ENCODE measurements around the gene TMEM163. TPM values are rescaled to one million over a fixed set of nuclear protein-coding genes. Genes with fewer than 3 reads are reported as not detected.

Gene TMEM163
- total and polyA plus RNA-seq, 4 donors: 0.25 to 0.62 (median 0.36) TPM; not detected in 1

GRCh38 chr2:134716721-134717243 lies 2.0 kb downstream of the TMEM163 start:
- Histone ChIP-seq H3K36me3 (ENCODE audit: control insufficient read depth in 1 of 2, insufficient read depth in 2 of 2, low read length in 1 of 2) (no peaks in the 10 kb centered on the region), H3K9me3 (ENCODE audit: control insufficient read depth, low read length) (no peaks in the 10 kb centered on the region), H3K27me3 (ENCODE audit: control insufficient read depth in 1 of 2, insufficient read depth in 2 of 2, low read length in 1 of 2) (no peaks in the 10 kb centered on the region), H3K4me1 (ENCODE audit: control insufficient read depth in 1 of 2, insufficient read depth in 2 of 2, low read length in 2 of 2) (no peaks in the 10 kb centered on the region), H3K4me3 (ENCODE audit: low read length in 2 of 2) (no peak overlapping the region), H3K27ac (ENCODE audit: low read depth in 1 of 2, low read length in 2 of 2) (no peak overlapping the region)
- no peak for ATAC-seq (ENCODE audit: low FRiP score)
- intact Hi-C loops (cut with DNase I): no loop called here
- 92 to 94% methylated on average over 8 of the region's 8 CpGs for WGBS, 2 donors
- DNase-seq: no peak

GRCh38 chr2:134715932-134716643 lies 2.7 kb downstream of the TMEM163 start:
- intact Hi-C loops (cut with DNase I): no loop called here
- Histone ChIP-seq H3K27ac (ENCODE audit: low read depth in 1 of 2, low read length in 2 of 2) (no peak overlapping the region), H3K27me3 (ENCODE audit: control insufficient read depth in 1 of 2, insufficient read depth in 2 of 2, low read length in 1 of 2) (no peaks in the 10 kb centered on the region), H3K4me3 (ENCODE audit: low read length in 2 of 2) (no peak overlapping the region), H3K4me1 (ENCODE audit: control insufficient read depth in 1 of 2, insufficient read depth in 2 of 2, low read length in 2 of 2) (no peaks in the 10 kb centered on the region), H3K9me3 (ENCODE audit: control insufficient read depth, low read length) (no peaks in the 10 kb centered on the region), H3K36me3 (ENCODE audit: control insufficient read depth in 1 of 2, insufficient read depth in 2 of 2, low read length in 1 of 2) (no peaks in the 10 kb centered on the region)
- DNase-seq (no peak), ATAC-seq (ENCODE audit: low FRiP score) (no peak)
- 93 to 95% methylated on average over 4 of the region's 4 CpGs for WGBS, 2 donors

- ATAC-seq (ENCODE audit: low FRiP score) (no peak), DNase-seq (no peak)
- H3K36me3 ChIP-seq (ENCODE audit: control insufficient read depth in 1 of 2, insufficient read depth in 2 of 2, low read length in 1 of 2): no peaks in the 10 kb centered on the region
- no peaks in the 10 kb centered on the region for H3K27me3 ChIP-seq (ENCODE audit: control insufficient read depth in 1 of 2, insufficient read depth in 2 of 2, low read length in 1 of 2)
- H3K4me1 ChIP-seq (ENCODE audit: control insufficient read depth in 1 of 2, insufficient read depth in 2 of 2, low read length in 2 of 2): no peaks in the 10 kb centered on the region
- H3K27ac ChIP-seq (ENCODE audit: low read depth in 1 of 2, low read length in 2 of 2): no peak overlapping the region
- no peaks in the 10 kb centered on the region for H3K9me3 ChIP-seq (ENCODE audit: control insufficient read depth, low read length)
- intact Hi-C loops (cut with DNase I): no loop called here
- WGBS, 2 donors: 93% methylated on average over 2 of the region's 2 CpGs
- H3K4me3 ChIP-seq (ENCODE audit: low read length in 2 of 2): no peak overlapping the region
Observed at GRCh38 chr2:134714228-134714627, 4.6 kb downstream of the TMEM163 start.

- intact Hi-C loops (cut with DNase I): no loop called here
- Histone ChIP-seq H3K36me3 (ENCODE audit: control insufficient read depth in 1 of 2, insufficient read depth in 2 of 2, low read length in 1 of 2) (no peaks in the 10 kb centered on the region), H3K27ac (ENCODE audit: low read depth in 1 of 2, low read length in 2 of 2) (no peak overlapping the region), H3K27me3 (ENCODE audit: control insufficient read depth in 1 of 2, insufficient read depth in 2 of 2, low read length in 1 of 2) (no peaks in the 10 kb centered on the region), H3K9me3 (ENCODE audit: control insufficient read depth, low read length) (no peaks in the 10 kb centered on the region), H3K4me3 (ENCODE audit: low read length in 2 of 2) (no peak overlapping the region), H3K4me1 (ENCODE audit: control insufficient read depth in 1 of 2, insufficient read depth in 2 of 2, low read length in 2 of 2) (no peaks in the 10 kb centered on the region)
- 79 to 83% methylated on average over 1 of the region's 1 CpG for WGBS, 2 donors
- no peak for DNase-seq
- no peak for ATAC-seq (ENCODE audit: low FRiP score)
Observed at GRCh38 chr2:134713606-134714005, 5.2 kb downstream of the TMEM163 start.

GRCh38 chr2:134713176-134713575 lies 5.6 kb downstream of the TMEM163 start:
- ATAC-seq (ENCODE audit: low FRiP score) (no peak), DNase-seq (peak in 1 of 2 donors; percentile 53)
- intact Hi-C loops (cut with DNase I): no loop called here
- Histone ChIP-seq H3K9me3 (ENCODE audit: control insufficient read depth, low read length) (no peaks in the 10 kb centered on the region), H3K27ac (ENCODE audit: low read depth in 1 of 2, low read length in 2 of 2) (no peak overlapping the region), H3K27me3 (ENCODE audit: control insufficient read depth in 1 of 2, insufficient read depth in 2 of 2, low read length in 1 of 2) (no peaks in the 10 kb centered on the region), H3K4me3 (ENCODE audit: low read length in 2 of 2) (no peak overlapping the region), H3K36me3 (ENCODE audit: control insufficient read depth in 1 of 2, insufficient read depth in 2 of 2, low read length in 1 of 2) (no peaks in the 10 kb centered on the region), H3K4me1 (ENCODE audit: control insufficient read depth in 1 of 2, insufficient read depth in 2 of 2, low read length in 2 of 2) (no peaks in the 10 kb centered on the region)
- WGBS, 2 donors: 7 to 14% methylated on average over 11 of the region's 11 CpGs

- no peaks in the 10 kb centered on the region for H3K27me3 ChIP-seq (ENCODE audit: control insufficient read depth in 1 of 2, insufficient read depth in 2 of 2, low read length in 1 of 2)
- no peaks in the 10 kb centered on the region for H3K4me1 ChIP-seq (ENCODE audit: control insufficient read depth in 1 of 2, insufficient read depth in 2 of 2, low read length in 2 of 2)
- ATAC-seq (ENCODE audit: low FRiP score) (no peak), DNase-seq (no peak)
- no peaks in the 10 kb centered on the region for H3K36me3 ChIP-seq (ENCODE audit: control insufficient read depth in 1 of 2, insufficient read depth in 2 of 2, low read length in 1 of 2)
- 26 to 38% methylated on average over 4 of the region's 4 CpGs for WGBS, 2 donors
- H3K4me3 ChIP-seq (ENCODE audit: low read length in 2 of 2): no peak overlapping the region
- no peak overlapping the region for H3K27ac ChIP-seq (ENCODE audit: low read depth in 1 of 2, low read length in 2 of 2)
- intact Hi-C loops (cut with DNase I): no loop called here
- no peaks in the 10 kb centered on the region for H3K9me3 ChIP-seq (ENCODE audit: control insufficient read depth, low read length)
Observed at GRCh38 chr2:134712736-134713135, 6.1 kb downstream of the TMEM163 start.

GRCh38 chr2:134712299-134712698 lies 6.5 kb downstream of the TMEM163 start:
- 6 to 7% methylated on average over 3 of the region's 3 CpGs for WGBS, 2 donors
- Histone ChIP-seq H3K27me3 (ENCODE audit: control insufficient read depth in 1 of 2, insufficient read depth in 2 of 2, low read length in 1 of 2) (no peaks in the 10 kb centered on the region), H3K27ac (ENCODE audit: low read depth in 1 of 2, low read length in 2 of 2) (no peak overlapping the region), H3K4me1 (ENCODE audit: control insufficient read depth in 1 of 2, insufficient read depth in 2 of 2, low read length in 2 of 2) (no peaks in the 10 kb centered on the region), H3K4me3 (ENCODE audit: low read length in 2 of 2) (no peak overlapping the region), H3K36me3 (ENCODE audit: control insufficient read depth in 1 of 2, insufficient read depth in 2 of 2, low read length in 1 of 2) (no peaks in the 10 kb centered on the region), H3K9me3 (ENCODE audit: control insufficient read depth, low read length) (no peaks in the 10 kb centered on the region)
- intact Hi-C loops (cut with DNase I): no loop called here
- ATAC-seq (ENCODE audit: low FRiP score) (no peak), DNase-seq (no peak)

- Histone ChIP-seq H3K9me3 (ENCODE audit: control insufficient read depth, low read length) (no peaks in the 10 kb centered on the region), H3K36me3 (ENCODE audit: control insufficient read depth in 1 of 2, insufficient read depth in 2 of 2, low read length in 1 of 2) (no peaks in the 10 kb centered on the region), H3K4me3 (ENCODE audit: low read length in 2 of 2) (no peak overlapping the region), H3K27me3 (ENCODE audit: control insufficient read depth in 1 of 2, insufficient read depth in 2 of 2, low read length in 1 of 2) (no peaks in the 10 kb centered on the region), H3K27ac (ENCODE audit: low read depth in 1 of 2, low read length in 2 of 2) (no peak overlapping the region), H3K4me1 (ENCODE audit: control insufficient read depth in 1 of 2, insufficient read depth in 2 of 2, low read length in 2 of 2) (no peaks in the 10 kb centered on the region)
- WGBS, 2 donors: 2 to 3% methylated on average over 3 of the region's 3 CpGs
- no peak for ATAC-seq (ENCODE audit: low FRiP score)
- intact Hi-C loops (cut with DNase I): no loop called here
- DNase-seq: no peak
Observed at GRCh38 chr2:134711692-134712091, 7.1 kb downstream of the TMEM163 start.

- DNase-seq (no peak), ATAC-seq (ENCODE audit: low FRiP score) (no peak)
- Histone ChIP-seq H3K9me3 (ENCODE audit: control insufficient read depth, low read length) (no peaks in the 10 kb centered on the region), H3K36me3 (ENCODE audit: control insufficient read depth in 1 of 2, insufficient read depth in 2 of 2, low read length in 1 of 2) (no peaks in the 10 kb centered on the region), H3K27me3 (ENCODE audit: control insufficient read depth in 1 of 2, insufficient read depth in 2 of 2, low read length in 1 of 2) (no peaks in the 10 kb centered on the region), H3K27ac (ENCODE audit: low read depth in 1 of 2, low read length in 2 of 2) (no peak overlapping the region), H3K4me1 (ENCODE audit: control insufficient read depth in 1 of 2, insufficient read depth in 2 of 2, low read length in 2 of 2) (no peaks in the 10 kb centered on the region), H3K4me3 (ENCODE audit: low read length in 2 of 2) (no peak overlapping the region)
- intact Hi-C loops (cut with DNase I): no loop called here
- 80 to 82% methylated on average over 5 of the region's 5 CpGs for WGBS, 2 donors
Observed at GRCh38 chr2:134707330-134707676, 11.5 kb downstream of the TMEM163 start.

All from aorta (tissue), 5 donors.